Thoracic aorta (tissue), 2 donors: ENCODE data around the gene UCHL1. TPM values are rescaled to one million over a fixed set of nuclear protein-coding genes. Genes with fewer than 3 reads are reported as not detected.

Source experiments
- ATAC-seq: fragments of 150-250 bp; one replicate; pipeline ENCODE4 v1.8.0; 2017; ENCODE audit warnings: low read depth; ENCODE audit not compliant: insufficient number of reproducible peaks, low FRiP score
- DNase-seq: peaks from one replicate; pipeline ENCODE4 v3.0.0-alpha.2; 2020; ENCODE audit warnings: low spot score
- H3K27ac ChIP-seq, 2 donors: fragments of 200-600 bp; sonication (generic); 1 replicate in 1 of 2; 2 replicates in 1 of 2; pipeline ENCODE4 v1.5.1; 2016; ENCODE audit warnings: mild to moderate bottlenecking in 2 of 2, moderate library complexity in 2 of 2
- H3K27me3 ChIP-seq: fragments of 200-600 bp; sonication (generic); replicated peaks from 2 replicates; pipeline ENCODE4 v1.6.0; 2016; ENCODE audit warnings: mild to moderate bottlenecking; ENCODE audit not compliant: insufficient read depth
- H3K36me3 ChIP-seq: fragments of 200-600 bp; sonication (generic); one replicate; pipeline ENCODE4 v1.5.1; 2016
- H3K4me1 ChIP-seq, 2 donors: fragments of 200-600 bp; sonication (generic); 1 replicate in 1 of 2; 2 replicates in 1 of 2; pipeline versions ENCODE4 v1.5.1 to v1.6.0; 2016; ENCODE audit warnings: low read depth in 2 of 2, mild to moderate bottlenecking in 1 of 2; ENCODE audit not compliant: control insufficient read depth in 1 of 2
- H3K4me3 ChIP-seq: fragments of 200-600 bp; sonication (generic); 2 replicates; pipeline ENCODE4 v1.5.1; 2016; ENCODE audit warnings: mild to moderate bottlenecking
- H3K9me3 ChIP-seq: fragments of 200-600 bp; sonication (generic); 2 replicates; pipeline ENCODE4 v1.5.1; 2016
- total RNA-seq, 2 donors: library from RNA; depleted of rRNA; stranded (reverse); fragments of >200 nt; gene quantifications; one replicate each; pipeline versions ENCODE4 v1.1.0 to v1.2.3, GENCODE V29; 2016
- TF ChIP-seq, protein P1 (sequence below): fragments of 200-600 bp; sonication (generic); IDR thresholded peaks from one replicate; pipeline ENCODE4 v1.5.1; 2019; ENCODE audit warnings: antibody characterized with exemption

Gene UCHL1
- total RNA-seq, 2 donors from 2014 or later, result 64.7 to 146 TPM

DNA sequence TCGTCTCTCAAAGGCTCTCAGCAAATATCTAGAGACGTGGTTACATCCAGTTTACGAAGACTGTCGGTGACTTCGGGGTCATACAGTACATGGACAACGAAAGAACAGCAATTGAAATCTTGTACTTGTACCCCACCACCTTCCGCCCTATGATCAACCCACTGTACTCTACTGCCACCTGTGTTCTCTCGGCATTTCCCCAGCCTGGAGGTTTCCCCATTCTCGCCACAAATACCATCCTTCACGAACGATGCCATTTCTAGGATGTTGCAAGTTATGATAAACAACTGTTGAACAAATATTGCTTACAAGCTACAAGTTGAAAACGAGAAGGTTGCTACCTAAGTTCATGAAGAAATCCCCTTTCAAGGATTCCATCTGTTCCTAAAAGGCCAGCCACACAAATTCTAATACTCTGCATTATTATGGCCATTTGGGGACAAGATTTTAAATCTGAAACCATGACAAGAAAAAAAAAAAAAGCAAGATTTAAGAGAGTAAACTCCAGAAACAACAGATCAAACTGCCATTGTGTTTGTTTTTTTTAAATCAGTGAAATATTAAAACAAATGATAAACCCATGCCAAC, 44.0 kb upstream of the UCHL1 start:
- no peaks in the 10 kb centered on the region for H3K27me3 ChIP-seq
- TF ChIP-seq, protein P1, sequence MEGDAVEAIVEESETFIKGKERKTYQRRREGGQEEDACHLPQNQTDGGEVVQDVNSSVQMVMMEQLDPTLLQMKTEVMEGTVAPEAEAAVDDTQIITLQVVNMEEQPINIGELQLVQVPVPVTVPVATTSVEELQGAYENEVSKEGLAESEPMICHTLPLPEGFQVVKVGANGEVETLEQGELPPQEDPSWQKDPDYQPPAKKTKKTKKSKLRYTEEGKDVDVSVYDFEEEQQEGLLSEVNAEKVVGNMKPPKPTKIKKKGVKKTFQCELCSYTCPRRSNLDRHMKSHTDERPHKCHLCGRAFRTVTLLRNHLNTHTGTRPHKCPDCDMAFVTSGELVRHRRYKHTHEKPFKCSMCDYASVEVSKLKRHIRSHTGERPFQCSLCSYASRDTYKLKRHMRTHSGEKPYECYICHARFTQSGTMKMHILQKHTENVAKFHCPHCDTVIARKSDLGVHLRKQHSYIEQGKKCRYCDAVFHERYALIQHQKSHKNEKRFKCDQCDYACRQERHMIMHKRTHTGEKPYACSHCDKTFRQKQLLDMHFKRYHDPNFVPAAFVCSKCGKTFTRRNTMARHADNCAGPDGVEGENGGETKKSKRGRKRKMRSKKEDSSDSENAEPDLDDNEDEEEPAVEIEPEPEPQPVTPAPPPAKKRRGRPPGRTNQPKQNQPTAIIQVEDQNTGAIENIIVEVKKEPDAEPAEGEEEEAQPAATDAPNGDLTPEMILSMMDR, result peak; percentile 56
- DNase-seq (no peak), ATAC-seq (no peak)
- H3K4me1 ChIP-seq, result peaks cover 20 to 45% of the 10 kb centered on the region in 2 donors
- peak overlapping the region in 1 of 2 donors; percentile 94 for H3K27ac ChIP-seq
- H3K4me3 ChIP-seq, result peak overlapping the region; percentile 95
- no peaks in the 10 kb centered on the region for H3K9me3 ChIP-seq
- H3K36me3 ChIP-seq, result no peaks in the 10 kb centered on the region

DNA sequence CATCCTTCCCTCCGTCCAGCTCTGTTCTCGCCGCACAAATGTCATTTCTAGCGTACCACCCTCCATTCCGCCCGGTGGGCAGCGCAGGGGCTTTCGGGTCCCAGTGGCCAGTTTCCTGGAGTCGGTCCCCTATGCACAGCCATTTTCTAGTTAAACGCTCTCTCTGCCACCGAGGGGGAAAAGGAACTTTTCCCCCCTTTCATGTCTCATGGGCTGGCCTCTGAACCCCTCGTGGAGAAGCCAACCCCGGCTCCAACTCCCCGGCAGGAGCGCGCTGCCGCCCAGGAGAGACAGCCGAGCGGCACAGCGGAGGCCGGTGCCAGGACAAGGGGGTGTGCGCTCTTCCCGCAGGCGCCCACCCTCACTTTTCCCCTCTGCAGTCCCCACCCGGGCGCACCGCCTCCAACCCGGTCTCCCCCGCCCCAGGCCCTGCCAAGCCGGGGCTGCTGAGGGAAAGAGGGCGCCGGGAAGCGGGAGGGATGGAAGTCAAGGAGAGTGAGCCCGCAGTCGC, 43.0 kb upstream of the UCHL1 start:
- Histone ChIP-seq H3K27me3 (no peaks in the 10 kb centered on the region), H3K9me3 (no peaks in the 10 kb centered on the region), H3K27ac (peak overlapping the region; percentile 73 to 94), H3K36me3 (no peaks in the 10 kb centered on the region), H3K4me1 (peaks cover 12 to 35% of the 10 kb centered on the region in 2 donors), H3K4me3 (peak overlapping the region; percentile 95)
- DNase-seq (no peak), ATAC-seq (no peak)
- TF ChIP-seq, protein P1, result no peak

DNA sequence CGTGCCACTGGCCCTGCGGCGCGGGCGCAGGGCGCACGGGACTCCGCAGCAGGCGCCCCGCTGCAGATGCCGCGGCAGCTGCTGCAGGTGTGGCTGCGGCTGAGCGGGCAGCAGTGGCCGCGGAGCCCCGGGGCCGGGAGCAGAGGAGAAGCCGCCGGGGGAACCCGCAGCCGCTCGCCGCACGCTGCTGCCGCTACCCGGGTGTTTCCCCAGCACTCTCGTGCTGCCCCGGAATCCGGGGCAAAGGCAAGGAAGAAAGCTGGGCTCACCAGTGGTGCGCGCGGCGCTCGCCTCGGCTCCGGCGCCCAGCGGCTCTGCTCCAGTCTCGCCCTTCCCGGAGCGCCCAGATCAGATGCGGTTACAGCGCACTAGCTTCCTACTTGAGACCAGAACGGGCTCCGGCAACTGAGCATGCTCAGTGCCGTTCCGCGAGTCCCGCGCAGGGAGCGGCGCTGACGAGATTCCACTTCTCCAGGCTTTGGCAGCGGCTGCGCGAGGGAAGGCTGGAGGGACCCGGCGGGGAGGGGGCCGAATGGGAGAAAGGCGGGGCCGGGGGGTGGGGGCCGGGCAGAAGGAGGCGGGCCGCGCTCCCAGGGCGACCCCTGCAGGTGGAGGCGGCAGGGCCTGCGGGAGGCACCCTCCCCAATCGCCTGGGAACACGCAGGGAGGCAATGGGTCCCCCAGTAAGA, 42.4 kb upstream of the UCHL1 start, which contains the start of gene APBB2:
Gene APBB2, minus strand, starts transcription at position 407 of the 689 bp plus-strand sequence. CDS start 181,288 bp downstream, outside the sequence.
- TF ChIP-seq, protein P1, result peak; percentile 91
- Histone ChIP-seq H3K4me3 (peak within 1 kb of the TSS; percentile 95), H3K36me3 (no peaks in the 10 kb centered on the region), H3K4me1 (peaks cover 12 to 30% of the 10 kb centered on the region in 2 donors), H3K27ac (peak within 1 kb of the TSS; percentile 73 to 94), H3K9me3 (no peaks in the 10 kb centered on the region), H3K27me3 (no peaks in the 10 kb centered on the region)
- DNase-seq, result peak; percentile 78
- ATAC-seq, result peak; percentile 73

DNA sequence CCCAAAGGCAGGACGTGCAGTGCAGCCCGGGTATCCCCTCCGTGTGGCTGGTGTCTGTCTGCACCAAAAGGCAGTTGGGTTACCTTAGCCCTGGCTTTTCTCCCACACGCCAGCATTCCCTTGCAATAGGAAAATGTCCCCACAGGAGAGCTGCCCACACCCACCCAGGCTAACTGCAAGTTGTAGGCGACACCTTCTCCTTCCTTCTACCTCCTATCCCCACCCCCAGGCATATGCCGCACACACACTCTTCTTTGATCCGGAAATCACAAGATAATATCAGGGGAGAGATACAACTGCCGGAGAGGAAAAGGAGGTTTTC, 41.9 kb upstream of the UCHL1 start:
- Histone ChIP-seq H3K4me1 (peaks cover 12 to 25% of the 10 kb centered on the region in 2 donors), H3K36me3 (no peaks in the 10 kb centered on the region), H3K4me3 (peak overlapping the region; percentile 95), H3K27ac (peak overlapping the region; percentile 67 to 94), H3K27me3 (no peaks in the 10 kb centered on the region), H3K9me3 (no peaks in the 10 kb centered on the region)
- no peak for ATAC-seq
- DNase-seq, result no peak
- TF ChIP-seq, protein P1, result no peak

DNA sequence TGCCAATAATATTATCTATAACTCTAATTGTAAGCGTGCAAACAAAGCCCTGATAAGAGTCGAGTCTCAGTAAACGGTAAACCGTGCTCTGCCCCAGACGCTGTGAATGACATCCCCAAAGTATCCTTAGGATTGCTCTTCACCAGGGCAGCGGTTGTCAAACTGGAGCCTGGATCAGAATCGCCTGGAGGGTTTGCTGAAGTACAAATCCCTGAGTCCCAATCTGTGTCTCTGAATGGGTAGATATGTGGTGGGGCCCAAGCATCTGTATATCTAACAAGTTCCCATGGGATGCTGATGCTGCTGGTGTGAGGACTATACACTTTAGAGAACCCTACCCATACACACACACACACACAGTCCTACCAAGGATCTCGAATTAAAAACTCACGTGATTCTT, 41.6 kb upstream of the UCHL1 start:
- TF ChIP-seq, protein P1, result no peak
- DNase-seq, result no peak
- Histone ChIP-seq H3K9me3 (no peaks in the 10 kb centered on the region), H3K4me1 (peaks cover 12 to 22% of the 10 kb centered on the region in 2 donors), H3K27me3 (no peaks in the 10 kb centered on the region), H3K36me3 (no peaks in the 10 kb centered on the region), H3K27ac (peak overlapping the region; percentile 67 to 94), H3K4me3 (no peak overlapping the region)
- no peak for ATAC-seq
